HEK293 (cell line): Measurements from ENCODE around the gene CHD5.

Experiments
- CTCF ChIA-PET: fragments of 350-600 bp; formaldehyde crosslinking; extraction: SDS; loops from one replicate; lab custom pipeline; 2021; ENCODE audit warnings: antibody characterized with exemption; lab: Yijun Ruan, JAX
- POLR2A ChIA-PET: fragments of 300-600 bp; formaldehyde crosslinking; extraction: SDS; loops from one replicate; lab custom pipeline; 2020; ENCODE audit warnings: antibody characterized with exemption, inconsistent platforms; lab: Yijun Ruan, JAX
- H3K27ac ChIP-seq: fragments of 200-500 bp; sonication (Bioruptor generic); 2 replicates; pipeline ENCODE4 v1.5.1; 2014; ENCODE audit warnings: low read depth, low read length, control low read depth, inconsistent platforms; ENCODE audit errors: extremely low read depth
- H3K36me3 ChIP-seq, 2 experiments: fragments of 200-500 bp in 1 of 2; sonication (Bioruptor generic) in 1 of 2; 1 replicate in 1 of 2; 2 replicates in 1 of 2; pipeline ENCODE4 v1.5.1; 2014 to 2017; ENCODE audit warnings: inconsistent platforms in 2 of 2, low read length in 2 of 2; ENCODE audit not compliant: control insufficient read depth in 2 of 2, insufficient read depth in 1 of 2
- H3K4me1 ChIP-seq: fragments of 200-500 bp; sonication (Bioruptor generic); 2 replicates; pipeline ENCODE4 v1.5.1; 2014; ENCODE audit warnings: mild to moderate bottlenecking, low read length, inconsistent platforms; ENCODE audit not compliant: control insufficient read depth, insufficient read depth
- H3K4me3 ChIP-seq: 2 replicates; pipeline ENCODE4 v1.5.1; 2011; ENCODE audit warnings: low read depth, mild to moderate bottlenecking, control low read depth, low read length, moderate library complexity
- H3K9me3 ChIP-seq: fragments of 200-500 bp; sonication (Bioruptor generic); 2 replicates; pipeline ENCODE4 v1.5.1; 2014; ENCODE audit warnings: low read depth, low read length, inconsistent platforms; ENCODE audit not compliant: control insufficient read depth, insufficient read depth
- GLIS1 ChIP-seq: fragments of 450-650 bp; formaldehyde crosslinking; IDR thresholded peaks from 2 replicates; pipeline ENCODE4 v1.5.1; 2016; ENCODE audit warnings: missing biosample characterization, missing genetic modification characterization
- GLIS2 ChIP-seq: fragments of 450-650 bp; formaldehyde crosslinking; IDR thresholded peaks from 2 replicates; pipeline ENCODE4 v1.5.1; 2016; ENCODE audit warnings: missing biosample characterization, missing genetic modification characterization
- HOXD13 ChIP-seq: sonication (generic); formaldehyde crosslinking; IDR thresholded peaks from 2 replicates; pipeline ENCODE4 v1.8.0; 2022; ENCODE audit warnings: missing genetic modification reagents, borderline replicate concordance
- KLF9 ChIP-seq: fragments of 450-650 bp; formaldehyde crosslinking; IDR thresholded peaks from 2 replicates; pipeline ENCODE4 v1.5.1; 2016; ENCODE audit warnings: missing biosample characterization, missing genetic modification characterization, low read depth
- SCRT1 ChIP-seq: fragments of 450-650 bp; formaldehyde crosslinking; IDR thresholded peaks from 2 replicates; pipeline ENCODE4 v1.5.1; 2016; ENCODE audit warnings: missing biosample characterization, missing genetic modification characterization, borderline replicate concordance
- TRIM28 ChIP-seq: IDR thresholded peaks from 2 replicates; pipeline ENCODE4 v1.6.1; 2011; ENCODE audit warnings: low read length, control low read depth, borderline replicate concordance
- ZBTB1 ChIP-seq: fragments of 450-650 bp; formaldehyde crosslinking; IDR thresholded peaks from 2 replicates; pipeline ENCODE4 v1.5.1; 2016; ENCODE audit warnings: missing biosample characterization, missing genetic modification characterization
- ZBTB7A ChIP-seq: fragments of 450-650 bp; formaldehyde crosslinking; IDR thresholded peaks from 2 replicates; pipeline ENCODE4 v1.5.1; 2016; ENCODE audit warnings: low read depth, missing biosample characterization, missing genetic modification characterization
- ZBTB8A ChIP-seq: fragments of 450-650 bp; formaldehyde crosslinking; IDR thresholded peaks from 2 replicates; pipeline ENCODE4 v1.5.1; 2016; ENCODE audit warnings: missing biosample characterization, missing genetic modification characterization
- ZIC2 ChIP-seq: fragments of 450-650 bp; formaldehyde crosslinking; IDR thresholded peaks from 2 replicates; pipeline ENCODE4 v1.5.1; 2016; ENCODE audit warnings: missing biosample characterization, missing genetic modification characterization
- ZNF133 ChIP-seq: fragments of 450-650 bp; formaldehyde crosslinking; IDR thresholded peaks from 2 replicates; pipeline ENCODE4 v1.5.1; 2016; ENCODE audit warnings: missing biosample characterization, missing genetic modification characterization
- ZNF157 ChIP-seq: fragments of 450-650 bp; formaldehyde crosslinking; IDR thresholded peaks from 2 replicates; pipeline ENCODE4 v1.5.1; 2016; ENCODE audit warnings: missing biosample characterization, missing genetic modification characterization
- ZNF24 ChIP-seq: fragments of 450-650 bp; formaldehyde crosslinking; IDR thresholded peaks from 2 replicates; pipeline ENCODE4 v1.5.1; 2016; ENCODE audit warnings: missing biosample characterization, missing genetic modification characterization
- ZNF335 ChIP-seq: fragments of 450-650 bp; formaldehyde crosslinking; conservative IDR thresholded peaks from 2 replicates; pipeline ENCODE4 v1.5.1; 2016; ENCODE audit warnings: missing biosample characterization, missing genetic modification characterization
- ZNF423 ChIP-seq: fragments of 450-650 bp; formaldehyde crosslinking; IDR thresholded peaks from 2 replicates; pipeline ENCODE4 v1.5.1; 2016; ENCODE audit warnings: missing biosample characterization, missing genetic modification characterization
- ZNF544 ChIP-seq: fragments of 450-650 bp; formaldehyde crosslinking; IDR thresholded peaks from 2 replicates; pipeline ENCODE4 v1.5.0; 2017; ENCODE audit warnings: missing biosample characterization, missing genetic modification characterization
- ZNF555 ChIP-seq: fragments of 450-650 bp; formaldehyde crosslinking; conservative IDR thresholded peaks from 2 replicates; pipeline ENCODE4 v1.5.1; 2017; ENCODE audit warnings: missing biosample characterization, mild to moderate bottlenecking, missing genetic modification characterization, inconsistent platforms
- ZNF558 ChIP-seq: fragments of 450-650 bp; formaldehyde crosslinking; IDR thresholded peaks from 2 replicates; pipeline ENCODE4 v1.5.1; 2016; ENCODE audit warnings: missing biosample characterization, missing genetic modification characterization
- ZNF571 ChIP-seq: fragments of 450-650 bp; formaldehyde crosslinking; IDR thresholded peaks from 2 replicates; pipeline ENCODE4 v1.5.0; 2017; ENCODE audit warnings: missing biosample characterization, missing genetic modification characterization
- ZNF626 ChIP-seq: fragments of 450-650 bp; sonication (Bioruptor Pico); formaldehyde crosslinking; IDR thresholded peaks from 2 replicates; pipeline ENCODE4 v1.5.1; 2018; ENCODE audit warnings: missing biosample characterization, missing genetic modification characterization, inconsistent platforms
- ZNF629 ChIP-seq: fragments of 450-650 bp; formaldehyde crosslinking; IDR thresholded peaks from 2 replicates; pipeline ENCODE4 v1.5.1; 2017; ENCODE audit warnings: missing biosample characterization, missing genetic modification characterization
- ZNF660 ChIP-seq: fragments of 450-650 bp; IDR thresholded peaks from 2 replicates; pipeline ENCODE4 v1.5.1; 2018; ENCODE audit warnings: missing biosample characterization, mild to moderate bottlenecking, missing genetic modification characterization
- ZNF701 ChIP-seq: fragments of 450-650 bp; formaldehyde crosslinking; IDR thresholded peaks from 2 replicates; pipeline ENCODE4 v1.5.1; 2016; ENCODE audit warnings: missing biosample characterization, missing genetic modification characterization
- ZNF830 ChIP-seq: fragments of 450-650 bp; IDR thresholded peaks from 2 replicates; pipeline ENCODE4 v1.5.0; 2018; ENCODE audit warnings: missing biosample characterization, missing genetic modification characterization, low read depth, mild to moderate bottlenecking, moderate library complexity
- ZNF837 ChIP-seq: fragments of 450-650 bp; formaldehyde crosslinking; IDR thresholded peaks from 2 replicates; pipeline ENCODE4 v1.5.1; 2016; ENCODE audit warnings: missing biosample characterization, missing genetic modification characterization
- ZSCAN30 ChIP-seq: fragments of 450-650 bp; IDR thresholded peaks from 2 replicates; pipeline ENCODE4 v1.5.1; 2018; ENCODE audit warnings: missing biosample characterization, mild to moderate bottlenecking, missing genetic modification characterization, moderate library complexity
- TF ChIP-seq, protein P1 (sequence below): fragments of 450-650 bp; formaldehyde crosslinking; IDR thresholded peaks from 2 replicates; pipeline ENCODE4 v1.5.1; 2017; ENCODE audit warnings: missing biosample characterization, mild to moderate bottlenecking, missing genetic modification characterization, moderate library complexity
- TF ChIP-seq, protein P2 (sequence below): fragments of 450-650 bp; formaldehyde crosslinking; IDR thresholded peaks from 2 replicates; pipeline ENCODE4 v1.5.1; 2016; ENCODE audit warnings: missing biosample characterization, missing genetic modification characterization
- TF ChIP-seq, protein P3 (sequence below): fragments of 450-650 bp; formaldehyde crosslinking; IDR thresholded peaks from 2 replicates; pipeline ENCODE4 v1.5.1; 2016; ENCODE audit warnings: missing biosample characterization, missing genetic modification characterization
- TF ChIP-seq, protein P4 (sequence below): fragments of 450-650 bp; formaldehyde crosslinking; IDR thresholded peaks from 2 replicates; pipeline ENCODE4 v1.5.1; 2016; ENCODE audit warnings: missing biosample characterization, missing genetic modification characterization

The CHD5 gene

DNA sequence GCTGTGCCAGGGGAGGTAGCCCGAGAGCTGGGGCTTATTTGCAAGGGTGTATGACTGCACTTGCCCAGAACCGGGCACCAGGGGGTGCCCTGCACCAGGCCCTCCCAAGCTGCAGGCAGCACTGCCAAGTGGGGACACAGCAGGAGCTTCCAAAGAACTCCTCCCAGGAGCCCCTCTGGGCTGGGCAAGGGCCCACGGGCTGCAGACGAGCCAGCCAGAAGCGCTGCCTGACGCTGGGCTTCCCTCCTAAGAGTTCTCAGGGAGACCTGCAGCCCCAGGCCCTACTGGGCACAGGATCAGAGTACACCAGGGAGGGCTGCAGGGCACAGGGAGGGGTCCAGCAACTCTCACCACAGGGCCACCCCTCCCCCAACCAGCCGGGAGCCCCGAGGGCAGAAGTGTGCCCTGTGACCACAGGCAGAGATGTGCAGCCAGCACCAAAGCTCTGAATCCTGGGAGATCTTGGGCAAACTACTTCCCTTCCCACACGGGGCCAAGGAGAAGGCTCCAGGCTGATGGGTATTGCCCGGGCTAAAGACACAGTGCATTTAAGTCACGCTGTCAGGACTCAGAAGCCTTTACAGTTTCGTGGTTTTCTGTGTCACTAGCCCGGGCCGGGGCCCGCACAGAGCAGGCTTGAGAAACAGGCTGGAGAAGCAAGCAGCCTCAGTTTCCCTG is 71.0 kb downstream of the CHD5 start (continued):
- TF ChIP-seq, protein P1, sequence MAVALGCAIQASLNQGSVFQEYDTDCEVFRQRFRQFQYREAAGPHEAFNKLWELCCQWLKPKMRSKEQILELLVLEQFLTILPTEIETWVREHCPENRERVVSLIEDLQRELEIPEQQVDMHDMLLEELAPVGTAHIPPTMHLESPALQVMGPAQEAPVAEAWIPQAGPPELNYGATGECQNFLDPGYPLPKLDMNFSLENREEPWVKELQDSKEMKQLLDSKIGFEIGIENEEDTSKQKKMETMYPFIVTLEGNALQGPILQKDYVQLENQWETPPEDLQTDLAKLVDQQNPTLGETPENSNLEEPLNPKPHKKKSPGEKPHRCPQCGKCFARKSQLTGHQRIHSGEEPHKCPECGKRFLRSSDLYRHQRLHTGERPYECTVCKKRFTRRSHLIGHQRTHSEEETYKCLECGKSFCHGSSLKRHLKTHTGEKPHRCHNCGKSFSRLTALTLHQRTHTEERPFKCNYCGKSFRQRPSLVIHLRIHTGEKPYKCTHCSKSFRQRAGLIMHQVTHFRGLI (tag by site-specific recombination) = peak; percentile 23; the same call in 1 of the 2 replicates
- TF ChIP-seq ZNF629 = no peak
- no peak for TF ChIP-seq ZSCAN30 (tag by site-specific recombination)
- no peak for TF ChIP-seq ZNF24 (tag by site-specific recombination)
- no peak for TF ChIP-seq TRIM28
- no peak for TF ChIP-seq ZNF830 (tag by site-specific recombination)
- TF ChIP-seq ZNF555 (tag by site-specific recombination) = no peak
- TF ChIP-seq, protein P2, sequence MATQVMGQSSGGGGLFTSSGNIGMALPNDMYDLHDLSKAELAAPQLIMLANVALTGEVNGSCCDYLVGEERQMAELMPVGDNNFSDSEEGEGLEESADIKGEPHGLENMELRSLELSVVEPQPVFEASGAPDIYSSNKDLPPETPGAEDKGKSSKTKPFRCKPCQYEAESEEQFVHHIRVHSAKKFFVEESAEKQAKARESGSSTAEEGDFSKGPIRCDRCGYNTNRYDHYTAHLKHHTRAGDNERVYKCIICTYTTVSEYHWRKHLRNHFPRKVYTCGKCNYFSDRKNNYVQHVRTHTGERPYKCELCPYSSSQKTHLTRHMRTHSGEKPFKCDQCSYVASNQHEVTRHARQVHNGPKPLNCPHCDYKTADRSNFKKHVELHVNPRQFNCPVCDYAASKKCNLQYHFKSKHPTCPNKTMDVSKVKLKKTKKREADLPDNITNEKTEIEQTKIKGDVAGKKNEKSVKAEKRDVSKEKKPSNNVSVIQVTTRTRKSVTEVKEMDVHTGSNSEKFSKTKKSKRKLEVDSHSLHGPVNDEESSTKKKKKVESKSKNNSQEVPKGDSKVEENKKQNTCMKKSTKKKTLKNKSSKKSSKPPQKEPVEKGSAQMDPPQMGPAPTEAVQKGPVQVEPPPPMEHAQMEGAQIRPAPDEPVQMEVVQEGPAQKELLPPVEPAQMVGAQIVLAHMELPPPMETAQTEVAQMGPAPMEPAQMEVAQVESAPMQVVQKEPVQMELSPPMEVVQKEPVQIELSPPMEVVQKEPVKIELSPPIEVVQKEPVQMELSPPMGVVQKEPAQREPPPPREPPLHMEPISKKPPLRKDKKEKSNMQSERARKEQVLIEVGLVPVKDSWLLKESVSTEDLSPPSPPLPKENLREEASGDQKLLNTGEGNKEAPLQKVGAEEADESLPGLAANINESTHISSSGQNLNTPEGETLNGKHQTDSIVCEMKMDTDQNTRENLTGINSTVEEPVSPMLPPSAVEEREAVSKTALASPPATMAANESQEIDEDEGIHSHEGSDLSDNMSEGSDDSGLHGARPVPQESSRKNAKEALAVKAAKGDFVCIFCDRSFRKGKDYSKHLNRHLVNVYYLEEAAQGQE = no peak
- no peak for TF ChIP-seq HOXD13
- peak; percentile 88 for TF ChIP-seq ZNF335
- TF ChIP-seq GLIS2 (tag by site-specific recombination) = peak; percentile 56
- peak; percentile 95 for TF ChIP-seq ZIC2
- no peak for TF ChIP-seq ZNF558 (tag by site-specific recombination)
- peak; percentile 51; the same call in 1 of the 2 replicates for TF ChIP-seq GLIS1 (tag by site-specific recombination)
- no peak for TF ChIP-seq ZNF423 (tag by site-specific recombination)
- TF ChIP-seq ZNF660 = no peak
- TF ChIP-seq ZBTB8A (tag by site-specific recombination) = peak; percentile 89
- TF ChIP-seq, protein P3, sequence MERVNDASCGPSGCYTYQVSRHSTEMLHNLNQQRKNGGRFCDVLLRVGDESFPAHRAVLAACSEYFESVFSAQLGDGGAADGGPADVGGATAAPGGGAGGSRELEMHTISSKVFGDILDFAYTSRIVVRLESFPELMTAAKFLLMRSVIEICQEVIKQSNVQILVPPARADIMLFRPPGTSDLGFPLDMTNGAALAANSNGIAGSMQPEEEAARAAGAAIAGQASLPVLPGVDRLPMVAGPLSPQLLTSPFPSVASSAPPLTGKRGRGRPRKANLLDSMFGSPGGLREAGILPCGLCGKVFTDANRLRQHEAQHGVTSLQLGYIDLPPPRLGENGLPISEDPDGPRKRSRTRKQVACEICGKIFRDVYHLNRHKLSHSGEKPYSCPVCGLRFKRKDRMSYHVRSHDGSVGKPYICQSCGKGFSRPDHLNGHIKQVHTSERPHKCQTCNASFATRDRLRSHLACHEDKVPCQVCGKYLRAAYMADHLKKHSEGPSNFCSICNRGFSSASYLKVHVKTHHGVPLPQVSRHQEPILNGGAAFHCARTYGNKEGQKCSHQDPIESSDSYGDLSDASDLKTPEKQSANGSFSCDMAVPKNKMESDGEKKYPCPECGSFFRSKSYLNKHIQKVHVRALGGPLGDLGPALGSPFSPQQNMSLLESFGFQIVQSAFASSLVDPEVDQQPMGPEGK (tag by site-specific recombination) = peak; percentile 44; the same call in 1 of the 2 replicates
- no peak for TF ChIP-seq ZNF837 (tag by site-specific recombination)

DNA sequence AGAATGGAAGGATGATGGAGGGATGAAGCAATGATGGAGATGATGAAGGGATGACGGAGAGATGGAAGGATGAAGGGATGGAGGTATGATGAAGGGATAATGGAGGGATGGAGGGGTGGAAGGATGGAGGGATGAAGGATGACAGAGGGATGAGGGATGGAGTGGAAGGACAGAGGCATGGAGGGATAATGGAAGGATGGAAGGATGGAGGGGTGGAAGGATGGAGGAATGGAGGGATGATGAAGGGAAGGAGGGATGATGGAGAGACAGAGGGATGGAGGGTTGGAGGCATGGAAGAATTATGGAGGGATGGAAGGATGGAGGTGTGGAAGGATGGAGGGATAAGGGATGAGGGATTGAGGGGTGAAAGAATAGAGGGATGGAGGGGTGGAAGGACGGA is 71.6 kb downstream of the CHD5 start:
- H3K9me3 ChIP-seq = no peaks in the 10 kb centered on the region
- ChIA-PET POLR2A (no interaction called here), CTCF (interaction anchor here (1.0 to 1.1 kb wide), 3 partner anchors 8 to 77 kb away, joined by 3 to 8 read pairs (median 3); no protein-coding TSS in a partner anchor)
- H3K4me3 ChIP-seq = no peak overlapping the region
- H3K27ac ChIP-seq = no peak overlapping the region
- H3K36me3 ChIP-seq = no peaks in the 10 kb centered on the region
- H3K4me1 ChIP-seq = no peaks in the 10 kb centered on the region
- no peak for TF ChIP-seq ZNF626 (tag by site-specific recombination)
- peak; percentile 72; the same call in 1 of the 2 replicates for TF ChIP-seq ZNF571 (tag by site-specific recombination)
- 0 out of 2 replicates have a peak, but pooled peaks have one; percentile 37 for TF ChIP-seq ZNF701
- no peak for TF ChIP-seq ZBTB1
- TF ChIP-seq ZBTB7A (tag by site-specific recombination) = 0 out of 2 replicates have a peak, but pooled peaks have one; percentile 65
- TF ChIP-seq SCRT1 = no peak
- TF ChIP-seq, protein P4, sequence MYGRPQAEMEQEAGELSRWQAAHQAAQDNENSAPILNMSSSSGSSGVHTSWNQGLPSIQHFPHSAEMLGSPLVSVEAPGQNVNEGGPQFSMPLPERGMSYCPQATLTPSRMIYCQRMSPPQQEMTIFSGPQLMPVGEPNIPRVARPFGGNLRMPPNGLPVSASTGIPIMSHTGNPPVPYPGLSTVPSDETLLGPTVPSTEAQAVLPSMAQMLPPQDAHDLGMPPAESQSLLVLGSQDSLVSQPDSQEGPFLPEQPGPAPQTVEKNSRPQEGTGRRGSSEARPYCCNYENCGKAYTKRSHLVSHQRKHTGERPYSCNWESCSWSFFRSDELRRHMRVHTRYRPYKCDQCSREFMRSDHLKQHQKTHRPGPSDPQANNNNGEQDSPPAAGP (tag by site-specific recombination) = no peak
- TF ChIP-seq ZNF157 = 0 out of 2 replicates have a peak, but pooled peaks have one; percentile 6
- no peak for TF ChIP-seq ZNF133 (tag by site-specific recombination)
- TF ChIP-seq ZNF544 (tag by site-specific recombination) = peak; percentile 36; the same call in 1 of the 2 replicates
- no peak for TF ChIP-seq KLF9
